ENCODE measurements around the gene FCER1G. TPM values are rescaled to one million over a fixed set of nuclear protein-coding genes. Genes with fewer than 3 reads are reported as not detected.

FCER1G gene
- polyA plus RNA-seq, 3 donors, result 2,686 to 4,191 (median 2,715) TPM

DNA sequence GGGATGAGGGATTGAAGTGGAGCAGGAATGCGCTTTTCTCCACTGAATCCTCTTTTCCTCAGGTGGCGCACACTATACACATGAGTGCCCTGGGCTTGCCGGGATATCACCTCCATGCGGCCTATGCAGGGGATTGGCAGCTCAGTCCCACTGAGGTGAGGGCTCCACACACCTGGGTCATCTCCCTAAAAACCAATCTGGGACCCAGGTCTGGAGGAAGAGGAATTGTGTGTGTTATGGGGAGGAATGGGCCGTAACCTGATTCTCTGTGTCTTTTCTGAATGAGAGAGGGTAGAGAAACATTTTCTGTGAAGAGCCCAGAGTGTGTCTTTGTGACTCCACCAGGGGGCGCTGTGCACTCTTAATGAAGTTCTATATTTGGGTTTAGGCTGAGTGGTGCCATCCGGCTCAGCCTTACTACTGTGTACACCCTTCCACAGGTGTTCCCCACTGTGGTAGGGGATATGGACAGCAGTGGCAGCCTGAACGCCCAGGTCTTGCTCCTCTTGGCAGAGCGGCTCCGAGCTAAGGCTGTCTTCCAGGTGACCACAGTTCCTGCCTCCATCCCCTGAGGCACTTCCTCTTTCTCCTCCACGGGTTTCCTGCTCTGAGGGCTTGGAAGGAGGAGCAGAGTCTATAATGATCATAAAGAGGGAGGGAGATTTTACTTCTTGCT, 12.2 kb downstream of the FCER1G start:
- H3K4me2 ChIP-seq (replicated peaks; ENCODE audit: extremely low read depth, low read length, poor library complexity, severe bottlenecking), result peak overlapping the region; percentile 78
- Mint-ChIP-seq H3K4me1 (peaks cover 55% of the 10 kb centered on the region), H3K27ac (peak overlapping the region; percentile 77 to 96 (median 90)), H3K36me3 (peaks cover 45 to 48% of the 10 kb centered on the region in 2 donors), H3K4me3 (peak overlapping the region; percentile 66 to 72), H3K27me3 (ENCODE audit: low read depth in 3 of 3) (peaks cover 0 to 5% (median 1%) of the 10 kb centered on the region in 3 donors), H3K9me3 (peaks cover 0 to 2% (median 0%) of the 10 kb centered on the region in 7 donors)
- intact Hi-C loops (cut with micrococcal nuclease), result loop anchor here in 1 of 2 donors (5.0 kb wide), 2 partner anchors 85 to 155 kb away; partner anchors contain the start of gene SDHC
- TF ChIP-seq, protein P1, sequence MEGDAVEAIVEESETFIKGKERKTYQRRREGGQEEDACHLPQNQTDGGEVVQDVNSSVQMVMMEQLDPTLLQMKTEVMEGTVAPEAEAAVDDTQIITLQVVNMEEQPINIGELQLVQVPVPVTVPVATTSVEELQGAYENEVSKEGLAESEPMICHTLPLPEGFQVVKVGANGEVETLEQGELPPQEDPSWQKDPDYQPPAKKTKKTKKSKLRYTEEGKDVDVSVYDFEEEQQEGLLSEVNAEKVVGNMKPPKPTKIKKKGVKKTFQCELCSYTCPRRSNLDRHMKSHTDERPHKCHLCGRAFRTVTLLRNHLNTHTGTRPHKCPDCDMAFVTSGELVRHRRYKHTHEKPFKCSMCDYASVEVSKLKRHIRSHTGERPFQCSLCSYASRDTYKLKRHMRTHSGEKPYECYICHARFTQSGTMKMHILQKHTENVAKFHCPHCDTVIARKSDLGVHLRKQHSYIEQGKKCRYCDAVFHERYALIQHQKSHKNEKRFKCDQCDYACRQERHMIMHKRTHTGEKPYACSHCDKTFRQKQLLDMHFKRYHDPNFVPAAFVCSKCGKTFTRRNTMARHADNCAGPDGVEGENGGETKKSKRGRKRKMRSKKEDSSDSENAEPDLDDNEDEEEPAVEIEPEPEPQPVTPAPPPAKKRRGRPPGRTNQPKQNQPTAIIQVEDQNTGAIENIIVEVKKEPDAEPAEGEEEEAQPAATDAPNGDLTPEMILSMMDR (IDR thresholded peaks at IDR 0.05), result peak; percentile 99
- no peaks in the 10 kb centered on the region for H3K9me3 ChIP-seq (replicated peaks in 1 of 2; ENCODE audit: control insufficient read depth in 1 of 2, insufficient read depth in 1 of 2, low read length in 2 of 2)
- H3K27ac ChIP-seq (ENCODE audit: low read depth in 1 of 2, low read length in 2 of 2), result peak overlapping the region; percentile 4 to 73
- H3K4me3 ChIP-seq (replicated peaks in 1 of 3; ENCODE audit: low read depth in 2 of 3, low read length in 3 of 3), result peak overlapping the region; percentile 9 to 74 (median 25)
- DNase-seq, result peak; percentile 76 to 83 (median 81)
- peaks cover 32 to 45% of the 10 kb centered on the region in 2 donors for H3K4me1 ChIP-seq (ENCODE audit: control insufficient read depth in 1 of 2, insufficient read depth in 2 of 2, low read length in 2 of 2)
- peak overlapping the region; percentile 49 for H2AFZ ChIP-seq (ENCODE audit: insufficient read depth, low read depth, low read length, poor library complexity, severe bottlenecking)
- no peak overlapping the region for H3K9ac ChIP-seq (ENCODE audit: insufficient read depth, low read length, poor library complexity, severe bottlenecking)
- H3K79me2 ChIP-seq (ENCODE audit: insufficient read depth, low read length), result peaks cover 9% of the 10 kb centered on the region
- H3K27me3 ChIP-seq (ENCODE audit: control insufficient read depth in 2 of 2, insufficient read depth in 2 of 2, low read length in 2 of 2), result no peaks in the 10 kb centered on the region
- peaks cover 25 to 50% of the 10 kb centered on the region in 2 donors for H3K36me3 ChIP-seq (replicated peaks in 1 of 2; ENCODE audit: control insufficient read depth in 1 of 2, insufficient read depth in 2 of 2, low read length in 2 of 2)
- WGBS (ENCODE audit: insufficient coverage), result 15% methylated on average over 4 of the region's 11 CpGs
- peaks cover 18% of the 10 kb centered on the region for H4K20me1 ChIP-seq (ENCODE audit: insufficient read depth, low read length)

DNA sequence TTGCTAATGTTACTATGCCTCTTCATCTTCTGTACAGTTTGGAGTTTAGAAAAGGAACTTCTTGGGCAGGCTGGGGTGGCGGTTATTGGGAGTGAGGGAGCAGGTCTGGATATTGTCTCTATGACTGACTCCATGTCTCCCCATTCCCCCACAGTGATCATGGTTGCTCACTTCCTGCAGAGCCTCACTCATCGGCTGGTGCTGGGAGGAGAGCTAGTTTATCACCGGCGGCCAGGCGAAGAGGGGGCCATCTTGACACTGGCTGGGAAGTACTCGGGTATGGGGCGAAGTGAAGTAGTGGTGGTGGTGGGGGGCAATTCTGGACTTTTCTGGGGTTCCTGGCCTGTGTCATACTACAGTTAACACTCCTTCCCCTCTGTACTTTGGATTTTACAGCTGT, 12.9 kb downstream of the FCER1G start:
- Histone ChIP-seq H3K4me3 (replicated peaks in 1 of 3; ENCODE audit: low read depth in 2 of 3, low read length in 3 of 3) (peak overlapping the region in 1 of 3 experiments; percentile 74), H3K9ac (ENCODE audit: insufficient read depth, low read length, poor library complexity, severe bottlenecking) (no peak overlapping the region), H4K20me1 (ENCODE audit: insufficient read depth, low read length) (peaks cover 11% of the 10 kb centered on the region), H3K4me1 (ENCODE audit: control insufficient read depth in 1 of 2, insufficient read depth in 2 of 2, low read length in 2 of 2) (peaks cover 32 to 45% of the 10 kb centered on the region in 2 donors), H3K36me3 (replicated peaks in 1 of 2; ENCODE audit: control insufficient read depth in 1 of 2, insufficient read depth in 2 of 2, low read length in 2 of 2) (peaks cover 25 to 43% of the 10 kb centered on the region in 2 donors), H3K27ac (ENCODE audit: low read depth in 1 of 2, low read length in 2 of 2) (peak overlapping the region; percentile 4 to 73), H3K9me3 (replicated peaks in 1 of 2; ENCODE audit: control insufficient read depth in 1 of 2, insufficient read depth in 1 of 2, low read length in 2 of 2) (no peaks in the 10 kb centered on the region), H3K27me3 (ENCODE audit: control insufficient read depth in 2 of 2, insufficient read depth in 2 of 2, low read length in 2 of 2) (no peaks in the 10 kb centered on the region), H3K79me2 (ENCODE audit: insufficient read depth, low read length) (peaks cover 9% of the 10 kb centered on the region), H2AFZ (ENCODE audit: insufficient read depth, low read depth, low read length, poor library complexity, severe bottlenecking) (no peak overlapping the region), H3K4me2 (replicated peaks; ENCODE audit: extremely low read depth, low read length, poor library complexity, severe bottlenecking) (peak overlapping the region; percentile 78)
- Mint-ChIP-seq H3K4me3 (peak overlapping the region; percentile 66 to 72), H3K9me3 (peaks cover 0 to 2% (median 0%) of the 10 kb centered on the region in 7 donors), H3K27ac (peak overlapping the region; percentile 77 to 96 (median 90)), H3K4me1 (peaks cover 49% of the 10 kb centered on the region), H3K36me3 (peaks cover 38 to 43% of the 10 kb centered on the region in 2 donors), H3K27me3 (ENCODE audit: low read depth in 3 of 3) (peaks cover 0 to 5% (median 0%) of the 10 kb centered on the region in 3 donors)
- TF ChIP-seq, protein P1 (IDR thresholded peaks at IDR 0.05), result no peak
- no peak for DNase-seq
- intact Hi-C loops (cut with micrococcal nuclease), result loop anchor here in 1 of 2 donors (5.0 kb wide), 2 partner anchors 84 to 154 kb away; partner anchors contain the start of gene SDHC
- 38% methylated on average over 2 of the region's 7 CpGs for WGBS (ENCODE audit: insufficient coverage)
